HEK293 (cell line): Measurements from ENCODE around the gene IGFALS.
A peak's percentile ranks its signal among the peaks of the same experiment; 100 is the strongest.

ENCODE experiments used
- CTCF ChIA-PET: fragments of 350-600 bp; formaldehyde crosslinking; extraction: SDS; loops from one replicate; lab custom pipeline; 2021; ENCODE audit warnings: antibody characterized with exemption; lab: Yijun Ruan, JAX
- POLR2A ChIA-PET: fragments of 300-600 bp; formaldehyde crosslinking; extraction: SDS; loops from one replicate; lab custom pipeline; 2020; ENCODE audit warnings: antibody characterized with exemption, inconsistent platforms; lab: Yijun Ruan, JAX
- H3K27ac ChIP-seq: fragments of 200-500 bp; sonication (Bioruptor generic); 2 replicates; pipeline ENCODE4 v1.5.1; 2014; ENCODE audit warnings: low read depth, low read length, control low read depth, inconsistent platforms; ENCODE audit errors: extremely low read depth
- H3K36me3 ChIP-seq, 2 experiments: fragments of 200-500 bp in 1 of 2; sonication (Bioruptor generic) in 1 of 2; 1 replicate in 1 of 2; 2 replicates in 1 of 2; pipeline ENCODE4 v1.5.1; 2014 to 2017; ENCODE audit warnings: inconsistent platforms in 2 of 2, low read length in 2 of 2; ENCODE audit not compliant: control insufficient read depth in 2 of 2, insufficient read depth in 1 of 2
- H3K4me1 ChIP-seq: fragments of 200-500 bp; sonication (Bioruptor generic); 2 replicates; pipeline ENCODE4 v1.5.1; 2014; ENCODE audit warnings: mild to moderate bottlenecking, low read length, inconsistent platforms; ENCODE audit not compliant: control insufficient read depth, insufficient read depth
- H3K4me3 ChIP-seq: 2 replicates; pipeline ENCODE4 v1.5.1; 2011; ENCODE audit warnings: low read depth, mild to moderate bottlenecking, control low read depth, low read length, moderate library complexity
- H3K9me3 ChIP-seq: fragments of 200-500 bp; sonication (Bioruptor generic); 2 replicates; pipeline ENCODE4 v1.5.1; 2014; ENCODE audit warnings: low read depth, low read length, inconsistent platforms; ENCODE audit not compliant: control insufficient read depth, insufficient read depth
- GLI2 ChIP-seq: fragments of 450-650 bp; formaldehyde crosslinking; IDR thresholded peaks from 2 replicates; pipeline ENCODE4; 2017; ENCODE audit warnings: missing biosample characterization, missing genetic modification characterization, low read depth, borderline replicate concordance
- GLIS1 ChIP-seq: fragments of 450-650 bp; formaldehyde crosslinking; IDR thresholded peaks from 2 replicates; pipeline ENCODE4 v1.5.1; 2016; ENCODE audit warnings: missing biosample characterization, missing genetic modification characterization
- GLIS2 ChIP-seq: fragments of 450-650 bp; formaldehyde crosslinking; IDR thresholded peaks from 2 replicates; pipeline ENCODE4 v1.5.1; 2016; ENCODE audit warnings: missing biosample characterization, missing genetic modification characterization
- KLF10 ChIP-seq: fragments of 450-650 bp; IDR thresholded peaks from 2 replicates; pipeline ENCODE4 v1.5.1; 2018; ENCODE audit warnings: missing biosample characterization, mild to moderate bottlenecking, missing genetic modification characterization
- KLF9 ChIP-seq: fragments of 450-650 bp; formaldehyde crosslinking; IDR thresholded peaks from 2 replicates; pipeline ENCODE4 v1.5.1; 2016; ENCODE audit warnings: missing biosample characterization, missing genetic modification characterization, low read depth
- MEIS1 ChIP-seq: sonication (generic); formaldehyde crosslinking; IDR thresholded peaks from 2 replicates; pipeline ENCODE4 v1.8.1; 2022; ENCODE audit warnings: missing genetic modification reagents, mild to moderate bottlenecking, borderline replicate concordance
- OVOL3 ChIP-seq: fragments of 450-650 bp; formaldehyde crosslinking; IDR thresholded peaks from 2 replicates; pipeline ENCODE4 v1.5.1; 2016; ENCODE audit warnings: missing biosample characterization, missing genetic modification characterization
- TCF7L2 ChIP-seq: IDR thresholded peaks from 2 replicates; pipeline ENCODE4 v1.6.1; 2011; ENCODE audit warnings: low read depth, mild to moderate bottlenecking, inconsistent platforms, low read length, moderate library complexity, borderline replicate concordance
- YY1 ChIP-seq: fragments of 450-650 bp; formaldehyde crosslinking; IDR thresholded peaks from 2 replicates; pipeline ENCODE4 v1.5.1; 2018; ENCODE audit warnings: missing biosample characterization, missing genetic modification characterization
- YY2 ChIP-seq: fragments of 450-650 bp; formaldehyde crosslinking; IDR thresholded peaks from 2 replicates; pipeline ENCODE4 v1.5.1; 2016; ENCODE audit warnings: missing biosample characterization, missing genetic modification characterization
- ZBTB7A ChIP-seq: fragments of 450-650 bp; formaldehyde crosslinking; IDR thresholded peaks from 2 replicates; pipeline ENCODE4 v1.5.1; 2016; ENCODE audit warnings: low read depth, missing biosample characterization, missing genetic modification characterization
- ZBTB8A ChIP-seq: fragments of 450-650 bp; formaldehyde crosslinking; IDR thresholded peaks from 2 replicates; pipeline ENCODE4 v1.5.1; 2016; ENCODE audit warnings: missing biosample characterization, missing genetic modification characterization
- ZNF223 ChIP-seq: fragments of 450-650 bp; formaldehyde crosslinking; IDR thresholded peaks from 2 replicates; pipeline ENCODE4 v1.5.1; 2016; ENCODE audit warnings: missing biosample characterization, missing genetic modification characterization
- ZNF335 ChIP-seq: fragments of 450-650 bp; formaldehyde crosslinking; conservative IDR thresholded peaks from 2 replicates; pipeline ENCODE4 v1.5.1; 2016; ENCODE audit warnings: missing biosample characterization, missing genetic modification characterization
- ZNF473 ChIP-seq: fragments of 450-650 bp; formaldehyde crosslinking; IDR thresholded peaks from 2 replicates; pipeline ENCODE4 v1.5.1; 2017; ENCODE audit warnings: missing biosample characterization, missing genetic modification characterization
- ZNF529 ChIP-seq: fragments of 450-650 bp; formaldehyde crosslinking; IDR thresholded peaks from 2 replicates; pipeline ENCODE4 v1.5.1; 2017; ENCODE audit warnings: missing genetic modification characterization, missing biosample characterization; ENCODE audit not compliant: insufficient replicate concordance
- ZNF558 ChIP-seq: fragments of 450-650 bp; formaldehyde crosslinking; IDR thresholded peaks from 2 replicates; pipeline ENCODE4 v1.5.1; 2016; ENCODE audit warnings: missing biosample characterization, missing genetic modification characterization
- ZNF571 ChIP-seq: fragments of 450-650 bp; formaldehyde crosslinking; IDR thresholded peaks from 2 replicates; pipeline ENCODE4 v1.5.0; 2017; ENCODE audit warnings: missing biosample characterization, missing genetic modification characterization
- ZNF654 ChIP-seq: fragments of 450-650 bp; formaldehyde crosslinking; IDR thresholded peaks from 2 replicates; pipeline ENCODE4 v1.5.1; 2016; ENCODE audit warnings: low read depth, missing biosample characterization, missing genetic modification characterization
- ZNF670 ChIP-seq: fragments of 450-650 bp; formaldehyde crosslinking; IDR thresholded peaks from 2 replicates; pipeline ENCODE4 v1.5.1; 2016; ENCODE audit warnings: missing biosample characterization, missing genetic modification characterization, low read depth
- ZNF837 ChIP-seq: fragments of 450-650 bp; formaldehyde crosslinking; IDR thresholded peaks from 2 replicates; pipeline ENCODE4 v1.5.1; 2016; ENCODE audit warnings: missing biosample characterization, missing genetic modification characterization
- ZSCAN23 ChIP-seq: fragments of 450-650 bp; formaldehyde crosslinking; IDR thresholded peaks from 2 replicates; pipeline ENCODE4 v1.5.1; 2016; ENCODE audit warnings: missing biosample characterization, missing genetic modification characterization
- TF ChIP-seq, protein P1 (sequence below): fragments of 450-650 bp; formaldehyde crosslinking; IDR thresholded peaks from 2 replicates; pipeline ENCODE4 v1.5.1; 2017; ENCODE audit warnings: missing biosample characterization, missing genetic modification characterization
- TF ChIP-seq, protein P2 (sequence below): fragments of 450-650 bp; formaldehyde crosslinking; conservative IDR thresholded peaks from 2 replicates; pipeline ENCODE4 v1.5.1; 2016; ENCODE audit warnings: low read depth, missing biosample characterization, missing genetic modification characterization
- TF ChIP-seq, protein P3 (sequence below): fragments of 450-650 bp; formaldehyde crosslinking; IDR thresholded peaks from 2 replicates; pipeline ENCODE4 v1.5.1; 2016; ENCODE audit warnings: missing biosample characterization, missing genetic modification characterization

The IGFALS gene

DNA sequence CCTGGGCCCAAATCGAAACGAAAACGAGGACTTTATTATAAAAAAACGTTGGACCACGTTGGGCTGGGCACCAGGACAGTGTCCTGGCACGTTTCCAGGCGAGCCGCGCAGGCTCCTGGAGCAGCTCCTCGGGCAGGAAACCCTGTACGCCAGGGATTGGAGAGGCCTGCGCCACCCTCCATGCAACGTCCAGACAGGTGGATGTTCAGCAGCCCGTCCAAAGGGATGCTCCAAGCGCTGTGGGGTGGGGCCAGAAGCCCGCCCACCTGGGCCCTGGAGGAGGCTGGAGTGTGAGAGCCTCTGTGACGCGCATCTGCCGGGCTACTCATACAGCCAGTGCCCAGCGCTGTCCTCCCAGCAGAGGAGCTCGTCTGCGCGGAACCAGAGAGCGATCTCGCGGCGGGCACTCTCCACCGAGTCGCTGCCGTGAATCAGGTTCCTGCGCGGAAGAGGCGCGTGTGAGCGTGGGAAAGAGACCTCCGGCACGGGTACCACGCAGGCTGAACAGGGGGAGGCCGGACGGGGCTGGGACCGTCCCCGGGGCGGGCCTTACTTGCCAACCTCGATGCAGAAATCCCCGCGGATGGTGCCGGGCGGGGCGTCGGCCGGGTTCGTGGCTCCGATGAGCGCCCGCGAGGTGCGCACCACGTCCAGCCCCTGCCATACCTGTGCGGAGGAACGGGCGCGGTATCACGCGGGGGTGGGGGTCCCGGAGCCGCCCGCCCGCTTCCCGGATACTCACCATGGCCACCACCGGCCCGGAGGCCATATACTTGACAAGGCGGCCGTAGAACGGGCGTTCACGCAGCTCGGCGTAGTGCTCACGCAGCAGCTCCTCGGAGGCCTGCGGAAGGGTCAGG lies 22.9 kb downstream of the IGFALS start (continued):
- TF ChIP-seq, protein P1, sequence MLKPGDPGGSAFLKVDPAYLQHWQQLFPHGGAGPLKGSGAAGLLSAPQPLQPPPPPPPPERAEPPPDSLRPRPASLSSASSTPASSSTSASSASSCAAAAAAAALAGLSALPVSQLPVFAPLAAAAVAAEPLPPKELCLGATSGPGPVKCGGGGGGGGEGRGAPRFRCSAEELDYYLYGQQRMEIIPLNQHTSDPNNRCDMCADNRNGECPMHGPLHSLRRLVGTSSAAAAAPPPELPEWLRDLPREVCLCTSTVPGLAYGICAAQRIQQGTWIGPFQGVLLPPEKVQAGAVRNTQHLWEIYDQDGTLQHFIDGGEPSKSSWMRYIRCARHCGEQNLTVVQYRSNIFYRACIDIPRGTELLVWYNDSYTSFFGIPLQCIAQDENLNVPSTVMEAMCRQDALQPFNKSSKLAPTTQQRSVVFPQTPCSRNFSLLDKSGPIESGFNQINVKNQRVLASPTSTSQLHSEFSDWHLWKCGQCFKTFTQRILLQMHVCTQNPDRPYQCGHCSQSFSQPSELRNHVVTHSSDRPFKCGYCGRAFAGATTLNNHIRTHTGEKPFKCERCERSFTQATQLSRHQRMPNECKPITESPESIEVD = no peak
- TF ChIP-seq, protein P2, sequence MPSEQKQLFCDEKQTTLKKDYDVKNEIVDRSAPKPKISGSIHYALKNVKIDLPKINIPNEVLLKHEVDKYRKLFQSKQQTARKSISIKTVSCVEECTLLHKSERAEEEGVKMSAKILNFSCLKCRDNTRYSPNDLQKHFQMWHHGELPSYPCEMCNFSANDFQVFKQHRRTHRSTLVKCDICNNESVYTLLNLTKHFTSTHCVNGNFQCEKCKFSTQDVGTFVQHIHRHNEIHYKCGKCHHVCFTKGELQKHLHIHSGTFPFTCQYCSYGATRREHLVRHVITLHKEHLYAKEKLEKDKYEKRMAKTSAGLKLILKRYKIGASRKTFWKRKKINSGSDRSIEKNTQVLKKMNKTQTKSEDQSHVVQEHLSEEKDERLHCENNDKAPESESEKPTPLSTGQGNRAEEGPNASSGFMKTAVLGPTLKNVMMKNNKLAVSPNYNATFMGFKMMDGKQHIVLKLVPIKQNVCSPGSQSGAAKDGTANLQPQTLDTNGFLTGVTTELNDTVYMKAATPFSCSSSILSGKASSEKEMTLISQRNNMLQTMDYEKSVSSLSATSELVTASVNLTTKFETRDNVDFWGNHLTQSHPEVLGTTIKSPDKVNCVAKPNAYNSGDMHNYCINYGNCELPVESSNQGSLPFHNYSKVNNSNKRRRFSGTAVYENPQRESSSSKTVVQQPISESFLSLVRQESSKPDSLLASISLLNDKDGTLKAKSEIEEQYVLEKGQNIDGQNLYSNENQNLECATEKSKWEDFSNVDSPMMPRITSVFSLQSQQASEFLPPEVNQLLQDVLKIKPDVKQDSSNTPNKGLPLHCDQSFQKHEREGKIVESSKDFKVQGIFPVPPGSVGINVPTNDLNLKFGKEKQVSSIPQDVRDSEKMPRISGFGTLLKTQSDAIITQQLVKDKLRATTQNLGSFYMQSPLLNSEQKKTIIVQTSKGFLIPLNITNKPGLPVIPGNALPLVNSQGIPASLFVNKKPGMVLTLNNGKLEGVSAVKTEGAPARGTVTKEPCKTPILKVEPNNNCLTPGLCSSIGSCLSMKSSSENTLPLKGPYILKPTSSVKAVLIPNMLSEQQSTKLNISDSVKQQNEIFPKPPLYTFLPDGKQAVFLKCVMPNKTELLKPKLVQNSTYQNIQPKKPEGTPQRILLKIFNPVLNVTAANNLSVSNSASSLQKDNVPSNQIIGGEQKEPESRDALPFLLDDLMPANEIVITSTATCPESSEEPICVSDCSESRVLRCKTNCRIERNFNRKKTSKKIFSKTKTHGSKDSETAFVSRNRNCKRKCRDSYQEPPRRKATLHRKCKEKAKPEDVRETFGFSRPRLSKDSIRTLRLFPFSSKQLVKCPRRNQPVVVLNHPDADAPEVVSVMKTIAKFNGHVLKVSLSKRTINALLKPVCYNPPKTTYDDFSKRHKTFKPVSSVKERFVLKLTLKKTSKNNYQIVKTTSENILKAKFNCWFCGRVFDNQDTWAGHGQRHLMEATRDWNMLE (tag by site-specific recombination) = no peak
- TF ChIP-seq OVOL3 (tag by site-specific recombination) = 0 out of 2 replicates have a peak, but pooled peaks have one; percentile 15
- no peak for TF ChIP-seq KLF10 (tag by site-specific recombination)
- no peak for TF ChIP-seq GLI2 (tag by site-specific recombination)
- TF ChIP-seq YY1 (tag by site-specific recombination) = no peak
- TF ChIP-seq KLF9 = peak; percentile 71
- TF ChIP-seq ZNF558 (tag by site-specific recombination) = no peak
- TF ChIP-seq ZBTB7A = no peak
- no peak; the same call in 1 of the 2 replicates for TF ChIP-seq YY2 (tag by site-specific recombination)
- no peak for TF ChIP-seq ZNF473 (tag by site-specific recombination)

DNA sequence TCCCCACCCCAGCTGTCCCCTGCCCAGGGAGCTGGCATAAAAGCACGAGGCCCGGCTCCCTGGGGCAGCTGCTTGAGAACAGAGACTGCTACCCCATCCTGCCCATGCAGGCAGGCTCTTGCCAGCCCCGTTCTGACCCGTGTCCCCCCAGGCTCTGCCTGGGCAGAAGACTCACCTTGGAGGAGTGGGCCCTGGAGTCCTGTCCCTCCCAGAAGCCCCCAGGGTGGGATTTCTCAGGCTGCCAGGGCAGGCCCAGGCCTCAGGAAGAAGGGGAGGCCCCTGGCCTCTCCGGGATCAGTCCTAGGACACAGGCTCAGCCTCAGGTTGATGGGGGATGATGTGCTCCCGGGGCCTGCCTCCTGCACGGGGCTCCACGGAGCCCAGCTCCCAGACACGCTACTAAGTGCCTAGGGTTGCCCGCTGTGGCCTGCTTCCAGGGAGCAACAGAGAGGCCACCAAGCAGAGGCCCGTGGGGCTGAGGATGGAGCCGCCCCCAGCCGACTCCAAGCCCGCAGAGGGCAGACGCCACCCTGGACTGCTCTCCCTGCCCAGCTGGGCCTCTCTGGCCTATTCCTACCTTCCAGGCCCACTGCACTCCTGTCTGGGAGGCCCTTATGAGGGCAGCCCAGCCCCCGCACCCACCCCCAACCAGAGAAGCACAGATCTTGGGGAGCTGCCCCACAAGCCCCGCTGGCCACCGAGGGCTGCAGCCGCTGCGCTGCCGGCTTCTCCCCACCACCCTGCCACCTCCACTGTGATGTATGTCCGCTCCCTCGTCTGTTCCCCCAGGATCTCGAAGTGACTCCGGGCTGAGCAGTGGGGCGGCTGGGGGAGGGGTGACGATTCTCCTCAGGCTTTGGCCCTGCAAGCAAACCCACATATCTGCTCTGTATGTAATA lies 23.9 kb downstream of the IGFALS start:
- H3K4me3 ChIP-seq = peak overlapping the region; percentile 95
- peak overlapping the region; percentile 94 for H3K27ac ChIP-seq
- peaks cover 9% of the 10 kb centered on the region for H3K4me1 ChIP-seq
- H3K9me3 ChIP-seq = no peaks in the 10 kb centered on the region
- POLR2A ChIA-PET = interaction anchor here (0.6 to 6.0 kb wide), 8 partner anchors 9 to 218 kb away, joined by 3 to 113 read pairs (median 4); partner anchors contain the start of genes CRAMP1, IFT140, JPT2 and MAPK8IP3
- CTCF ChIA-PET = no interaction called here
- peaks cover 0 to 76% of the 10 kb centered on the region in 2 experiments; a peak in 1 of 3 replicates for H3K36me3 ChIP-seq
- no peak for TF ChIP-seq OVOL3 (tag by site-specific recombination)
- TF ChIP-seq, protein P3, sequence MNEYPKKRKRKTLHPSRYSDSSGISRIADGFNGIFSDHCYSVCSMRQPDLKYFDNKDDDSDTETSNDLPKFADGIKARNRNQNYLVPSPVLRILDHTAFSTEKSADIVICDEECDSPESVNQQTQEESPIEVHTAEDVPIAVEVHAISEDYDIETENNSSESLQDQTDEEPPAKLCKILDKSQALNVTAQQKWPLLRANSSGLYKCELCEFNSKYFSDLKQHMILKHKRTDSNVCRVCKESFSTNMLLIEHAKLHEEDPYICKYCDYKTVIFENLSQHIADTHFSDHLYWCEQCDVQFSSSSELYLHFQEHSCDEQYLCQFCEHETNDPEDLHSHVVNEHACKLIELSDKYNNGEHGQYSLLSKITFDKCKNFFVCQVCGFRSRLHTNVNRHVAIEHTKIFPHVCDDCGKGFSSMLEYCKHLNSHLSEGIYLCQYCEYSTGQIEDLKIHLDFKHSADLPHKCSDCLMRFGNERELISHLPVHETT (tag by site-specific recombination) = no peak
- TF ChIP-seq MEIS1 (CRISPR knock-in tag) = no peak
- no peak for TF ChIP-seq TCF7L2
- peak; percentile 67 for TF ChIP-seq GLIS2 (tag by site-specific recombination)
- no peak for TF ChIP-seq ZSCAN23
- TF ChIP-seq ZNF571 = no peak
- no peak for TF ChIP-seq ZNF223 (tag by site-specific recombination)
- no peak for TF ChIP-seq ZNF654 (tag by site-specific recombination)
- TF ChIP-seq ZNF670 = no peak
- no peak for TF ChIP-seq ZNF837 (tag by site-specific recombination)
- 0 out of 2 replicates have a peak, but pooled peaks have one; percentile 22 for TF ChIP-seq GLIS1
- TF ChIP-seq ZNF335 (tag by site-specific recombination) = peak; percentile 97
- TF ChIP-seq ZBTB8A = peak; percentile 56; the same call in 1 of the 2 replicates
- no peak for TF ChIP-seq ZNF529 (tag by site-specific recombination)
